ENCODE data around the gene RIMS1.

Gene RIMS1

GRCh38 chr6:72111611-72112010 is 225.3 kb downstream of the RIMS1 start:
- Histone ChIP-seq H3K36me3 (ENCODE audit: low read length) (no peaks in the 10 kb centered on the region), H3K4me2 (ENCODE audit: low read depth, low read length, poor library complexity, severe bottlenecking) (no peak overlapping the region), H3K9me2 (replicated peaks; ENCODE audit: insufficient read depth, low read length) (no peaks in the 10 kb centered on the region), H2AFZ (ENCODE audit: low read depth, low read length, severe bottlenecking) (no peak overlapping the region), H3F3A (ENCODE audit: insufficient read depth) (no peaks in the 10 kb centered on the region), H3K27ac (ENCODE audit: low read depth, low read length) (no peak overlapping the region), H3K9me3 (ENCODE audit: insufficient read depth, low read length) (no peaks in the 10 kb centered on the region), H3K9ac (ENCODE audit: low read length) (no peak overlapping the region), H4K20me1 (ENCODE audit: low read depth, low read length) (no peaks in the 10 kb centered on the region), H3K4me3 (ENCODE audit: insufficient read depth, low read length, poor library complexity, severe bottlenecking) (no peak overlapping the region), H3K27me3 (ENCODE audit: low read length) (no peaks in the 10 kb centered on the region), H3K79me2 (ENCODE audit: insufficient read depth, low read length) (no peaks in the 10 kb centered on the region)
- no peak for TF ChIP-seq EZH2phosphoT487 (conservative IDR thresholded peaks at IDR 0.05; ENCODE audit: low read length)
- no peak for TF ChIP-seq CTCF (IDR thresholded peaks at IDR 0.05; ENCODE audit: insufficient read depth, low read length, poor library complexity, severe bottlenecking)

GRCh38 chr6:72130327-72130726 is 244.0 kb downstream of the RIMS1 start:
- no peaks in the 10 kb centered on the region for H3K9me3 ChIP-seq (ENCODE audit: insufficient read depth, low read length)
- no peaks in the 10 kb centered on the region for H3K36me3 ChIP-seq (ENCODE audit: low read length)
- no peak overlapping the region for H2AFZ ChIP-seq (ENCODE audit: low read depth, low read length, severe bottlenecking)
- no peaks in the 10 kb centered on the region for H4K20me1 ChIP-seq (ENCODE audit: low read depth, low read length)
- no peaks in the 10 kb centered on the region for H3K9me2 ChIP-seq (replicated peaks; ENCODE audit: insufficient read depth, low read length)
- H3K4me3 ChIP-seq (ENCODE audit: insufficient read depth, low read length, poor library complexity, severe bottlenecking), result no peak overlapping the region
- no peaks in the 10 kb centered on the region for H3F3A ChIP-seq (ENCODE audit: insufficient read depth)
- TF ChIP-seq EZH2phosphoT487 (conservative IDR thresholded peaks at IDR 0.05; ENCODE audit: low read length), result no peak
- no peak for TF ChIP-seq CTCF (IDR thresholded peaks at IDR 0.05; ENCODE audit: insufficient read depth, low read length, poor library complexity, severe bottlenecking)
- H3K27me3 ChIP-seq (ENCODE audit: low read length), result no peaks in the 10 kb centered on the region
- H3K4me2 ChIP-seq (ENCODE audit: low read depth, low read length, poor library complexity, severe bottlenecking), result no peak overlapping the region
- no peak overlapping the region for H3K9ac ChIP-seq (ENCODE audit: low read length)
- no peak overlapping the region for H3K27ac ChIP-seq (ENCODE audit: low read depth, low read length)
- H3K79me2 ChIP-seq (ENCODE audit: insufficient read depth, low read length), result no peaks in the 10 kb centered on the region

GRCh38 chr6:72132427-72132826 is 246.1 kb downstream of the RIMS1 start:
- Histone ChIP-seq H2AFZ (ENCODE audit: low read depth, low read length, severe bottlenecking) (no peak overlapping the region), H4K20me1 (ENCODE audit: low read depth, low read length) (no peaks in the 10 kb centered on the region)

More at GRCh38 chr6:72132427-72132826, 246.1 kb downstream of the RIMS1 start:
- no peak for TF ChIP-seq EZH2phosphoT487 (conservative IDR thresholded peaks at IDR 0.05; ENCODE audit: low read length)
- no peak for TF ChIP-seq CTCF (IDR thresholded peaks at IDR 0.05; ENCODE audit: insufficient read depth, low read length, poor library complexity, severe bottlenecking)
- Histone ChIP-seq H3K9me3 (ENCODE audit: insufficient read depth, low read length) (no peaks in the 10 kb centered on the region), H3K79me2 (ENCODE audit: insufficient read depth, low read length) (no peaks in the 10 kb centered on the region), H3K4me2 (ENCODE audit: low read depth, low read length, poor library complexity, severe bottlenecking) (no peak overlapping the region), H3K9me2 (replicated peaks; ENCODE audit: insufficient read depth, low read length) (no peaks in the 10 kb centered on the region), H3K36me3 (ENCODE audit: low read length) (no peaks in the 10 kb centered on the region), H3K27me3 (ENCODE audit: low read length) (no peaks in the 10 kb centered on the region), H3K9ac (ENCODE audit: low read length) (no peak overlapping the region), H3F3A (ENCODE audit: insufficient read depth) (no peaks in the 10 kb centered on the region), H3K4me3 (ENCODE audit: insufficient read depth, low read length, poor library complexity, severe bottlenecking) (no peak overlapping the region), H3K27ac (ENCODE audit: low read depth, low read length) (no peak overlapping the region)

Data from SU-DHL-6 (cell line).